Uterus (tissue), 2 donors: Measurements from ENCODE around the gene TGFBI.

Experiments
- CTCF ChIP-seq, 4 experiments: fragments of 200-600 bp in 2 of 4; fragments of 450-650 bp in 2 of 4; sonication (generic) in 2 of 4; IDR thresholded peaks; one replicate each; pipeline ENCODE4 v1.5.1; 2016 to 2019; ENCODE audit warnings: antibody characterized with exemption in 4 of 4, mild to moderate bottlenecking in 2 of 4, moderate library complexity in 1 of 4
- POLR2A ChIP-seq, 2 donors: fragments of 450-650 bp; IDR thresholded peaks; one replicate each; pipeline ENCODE4 v1.6.1; 2016; ENCODE audit warnings: antibody characterized with exemption in 2 of 2, mild to moderate bottlenecking in 1 of 2, moderate library complexity in 1 of 2

GRCh38 chr5:136080113-136080482 lies 51.3 kb downstream of the TGFBI start:
- TF ChIP-seq CTCF (IDR thresholded peaks at IDR 0.05): no peak
- TF ChIP-seq POLR2A (IDR thresholded peaks at IDR 0.05): no peak
